CD14-positive monocyte (primary cell): ENCODE measurements around the gene PIK3R3. TPM values are rescaled to one million over a fixed set of nuclear protein-coding genes. Genes with fewer than 3 reads are reported as not detected.

Experiments
- DNase-seq, 3 donors: peaks; one replicate each; pipeline ENCODE4 v3.0.0-alpha.2; 2011 to 2022
- H2AFZ ChIP-seq: 2 replicates; pipeline ENCODE4 v1.6.0; 2012; ENCODE audit warnings: mild to moderate bottlenecking, low read depth, low read length, inconsistent platforms; ENCODE audit not compliant: insufficient read depth, poor library complexity, severe bottlenecking
- H3K27ac ChIP-seq, 2 donors: 1 replicate in 1 of 2; 2 replicates in 1 of 2; pipeline ENCODE4 v1.5.1; 2012 to 2013; ENCODE audit warnings: low read length in 2 of 2, control low read depth in 1 of 2, inconsistent platforms in 1 of 2, low read depth in 1 of 2, mild to moderate bottlenecking in 1 of 2
- H3K27me3 ChIP-seq, 2 donors: one replicate each; pipeline versions ENCODE4 v1.6.0 to v1.6.1; 2011 to 2013; ENCODE audit warnings: low read length in 2 of 2; ENCODE audit not compliant: control insufficient read depth in 2 of 2, insufficient read depth in 2 of 2
- H3K36me3 ChIP-seq, 2 donors: replicated peaks in 1 of 2; 1 replicate in 1 of 2; 2 replicates in 1 of 2; pipeline versions ENCODE4 v1.5.1 to v1.6.1; 2012 to 2013; ENCODE audit warnings: low read length in 2 of 2, control low read depth in 1 of 2, inconsistent platforms in 1 of 2, mild to moderate bottlenecking in 1 of 2; ENCODE audit not compliant: insufficient read depth in 2 of 2, control insufficient read depth in 1 of 2
- H3K4me1 ChIP-seq, 2 donors: 1 replicate in 1 of 2; 2 replicates in 1 of 2; pipeline versions ENCODE4 v1.5.1 to v1.6.1; 2012 to 2013; ENCODE audit warnings: low read length in 2 of 2, control low read depth in 1 of 2, inconsistent platforms in 1 of 2, mild to moderate bottlenecking in 1 of 2, moderate library complexity in 1 of 2; ENCODE audit not compliant: insufficient read depth in 2 of 2, control insufficient read depth in 1 of 2
- H3K4me2 ChIP-seq: replicated peaks from 2 replicates; pipeline ENCODE3; 2012; ENCODE audit warnings: low read length, moderate library complexity, mild to moderate bottlenecking; ENCODE audit not compliant: poor library complexity, severe bottlenecking; ENCODE audit errors: extremely low read depth
- H3K4me3 ChIP-seq, 3 experiments: fragments of 200-600 bp in 1 of 3; sonication (generic) in 1 of 3; replicated peaks in 1 of 3; 1 replicate in 2 of 3; 2 replicates in 1 of 3; pipeline ENCODE4 v1.5.1; 2011 to 2013; ENCODE audit warnings: low read length in 3 of 3, mild to moderate bottlenecking in 3 of 3, control low read depth in 2 of 3, low read depth in 2 of 3, inconsistent platforms in 1 of 3, moderate library complexity in 1 of 3
- H3K79me2 ChIP-seq: 2 replicates; pipeline ENCODE4 v1.6.0; 2012; ENCODE audit warnings: mild to moderate bottlenecking, control low read depth, inconsistent platforms, low read length, moderate library complexity; ENCODE audit not compliant: insufficient read depth
- H3K9ac ChIP-seq: 2 replicates; pipeline ENCODE4 v1.6.0; 2017; ENCODE audit warnings: low read length, mild to moderate bottlenecking; ENCODE audit not compliant: insufficient read depth, poor library complexity, severe bottlenecking
- H3K9me3 ChIP-seq, 2 donors: replicated peaks in 1 of 2; 1 replicate in 1 of 2; 2 replicates in 1 of 2; pipeline versions ENCODE4 v1.5.1 to v1.6.1; 2012 to 2013; ENCODE audit warnings: low read length in 2 of 2, control low read depth in 1 of 2; ENCODE audit not compliant: control insufficient read depth in 1 of 2, insufficient read depth in 1 of 2
- H4K20me1 ChIP-seq: 2 replicates; pipeline ENCODE4 v1.6.0; 2012; ENCODE audit warnings: mild to moderate bottlenecking, low read length, control low read depth, moderate library complexity; ENCODE audit not compliant: insufficient read depth
- H3K27ac Mint-ChIP-seq, 7 donors: one replicate each; pipeline ENCODE4 v1.8.0; 2020; ENCODE audit warnings: mild to moderate bottlenecking in 7 of 7, mixed read lengths in 7 of 7, moderate library complexity in 6 of 7, inconsistent platforms in 2 of 7
- H3K27me3 Mint-ChIP-seq, 3 donors: one replicate each; pipeline ENCODE4 v1.8.0; 2021 to 2022; ENCODE audit warnings: low read depth in 3 of 3, mild to moderate bottlenecking in 3 of 3, mixed read lengths in 3 of 3, moderate library complexity in 3 of 3, inconsistent platforms in 1 of 3
- H3K36me3 Mint-ChIP-seq, 2 donors: one replicate each; pipeline ENCODE4 v1.8.0; 2020; ENCODE audit warnings: mixed read lengths in 2 of 2, inconsistent platforms in 1 of 2, mild to moderate bottlenecking in 1 of 2
- H3K4me1 Mint-ChIP-seq: one replicate; pipeline ENCODE4 v1.8.0; 2020; ENCODE audit warnings: mild to moderate bottlenecking, mixed read lengths
- H3K4me3 Mint-ChIP-seq, 2 donors: one replicate each; pipeline ENCODE4 v1.8.0; 2020; ENCODE audit warnings: mild to moderate bottlenecking in 2 of 2, mixed read lengths in 2 of 2, moderate library complexity in 1 of 2
- H3K9me3 Mint-ChIP-seq, 7 donors: one replicate each; pipeline ENCODE4 v1.8.0; 2020 to 2022; ENCODE audit warnings: mixed read lengths in 7 of 7, mild to moderate bottlenecking in 6 of 7, moderate library complexity in 6 of 7, inconsistent platforms in 2 of 7
- CTCF ChIP-seq: fragments of 200-600 bp; IDR thresholded peaks from one replicate; pipeline ENCODE4 v1.8.0; 2022; ENCODE audit warnings: antibody characterized with exemption, mild to moderate bottlenecking
- WGBS: methylation state at CpG from one replicate; pipeline ENCODE4 v1.1.5; 2013; ENCODE audit warnings: missing lambda C conversion rate; ENCODE audit not compliant: insufficient coverage; 5-methylcytosine and 5-hydroxymethylcytosine counted together
- intact Hi-C, 2 donors: fragments of 100-400 bp; cut with micrococcal nuclease; formaldehyde crosslinking; loops; one replicate each; pipeline versions ENCODE4 v1.15.0 to v1.15.1; 2023
- polyA plus RNA-seq, 3 donors: library from polyadenylated mRNA; depleted of rRNA in 1 of 3; unstranded in 2 of 3; stranded (reverse) in 1 of 3; fragments of 300-500 nt in 2 of 3; fragments of >200 nt in 1 of 3; fragmentation: Illumina TruSeq in 2 of 3; gene quantifications; 1 replicate in 2 of 3; 2 replicates in 1 of 3; pipeline ENCODE4 v1.2.3, GENCODE V29; 2012 to 2021

PIK3R3 gene
- polyA plus RNA-seq, 3 donors: 0.09 to 0.28 (median 0.17) TPM

GRCh38 chr1:46056325-46056724 is 76.1 kb downstream of the PIK3R3 start:
- H3K27ac Mint-ChIP-seq: no peak overlapping the region
- peaks cover 11% of the 10 kb centered on the region for H3K4me1 Mint-ChIP-seq
- H3K27ac ChIP-seq: no peak overlapping the region
- H3K4me3 ChIP-seq: no peak overlapping the region
- H3K79me2 ChIP-seq: no peaks in the 10 kb centered on the region
- no peak for TF ChIP-seq CTCF
- peaks cover 0 to 11% (median 6%) of the 10 kb centered on the region in 7 donors for H3K9me3 Mint-ChIP-seq
- DNase-seq: no peak
- no peaks in the 10 kb centered on the region for H4K20me1 ChIP-seq
- H3K9ac ChIP-seq: no peak overlapping the region
- no peaks in the 10 kb centered on the region for H3K27me3 Mint-ChIP-seq
- H3K27me3 ChIP-seq: no peaks in the 10 kb centered on the region
- peaks cover 0 to 2% of the 10 kb centered on the region in 2 donors for H3K4me1 ChIP-seq
- no peak overlapping the region for H2AFZ ChIP-seq
- H3K9me3 ChIP-seq: no peaks in the 10 kb centered on the region
- no peak overlapping the region for H3K4me3 Mint-ChIP-seq
- no peaks in the 10 kb centered on the region for H3K36me3 ChIP-seq
- intact Hi-C loops: no loop called here
- no peak overlapping the region for H3K4me2 ChIP-seq
- H3K36me3 Mint-ChIP-seq: no peaks in the 10 kb centered on the region
- 97% methylated on average over 4 of the region's 5 CpGs for WGBS

GRCh38 chr1:46053734-46054133 is 78.7 kb downstream of the PIK3R3 start:
- no peaks in the 10 kb centered on the region for H3K36me3 ChIP-seq
- no peak overlapping the region for H3K9ac ChIP-seq
- Mint-ChIP-seq H3K4me1 (peaks cover 11% of the 10 kb centered on the region), H3K27ac (no peak overlapping the region), H3K27me3 (peaks cover 0 to 4% (median 0%) of the 10 kb centered on the region in 3 donors), H3K9me3 (peaks cover 0 to 7% (median 3%) of the 10 kb centered on the region in 7 donors), H3K4me3 (no peak overlapping the region), H3K36me3 (no peaks in the 10 kb centered on the region)
- H3K4me2 ChIP-seq: no peak overlapping the region
- H4K20me1 ChIP-seq: no peaks in the 10 kb centered on the region
- H3K79me2 ChIP-seq: no peaks in the 10 kb centered on the region
- intact Hi-C loops: no loop called here
- no peaks in the 10 kb centered on the region for H3K27me3 ChIP-seq
- H3K4me1 ChIP-seq: peaks cover 0 to 2% of the 10 kb centered on the region in 2 donors
- no peaks in the 10 kb centered on the region for H3K9me3 ChIP-seq
- H2AFZ ChIP-seq: no peak overlapping the region
- no peak for DNase-seq
- H3K4me3 ChIP-seq: no peak overlapping the region
- no peak for TF ChIP-seq CTCF
- no peak overlapping the region for H3K27ac ChIP-seq
- WGBS: no CpG with 5 or more reads among the region's 2 CpGs
